Measurements from ENCODE around the gene FLNC. TPM values are rescaled to one million over a fixed set of nuclear protein-coding genes. Genes with fewer than 3 reads are reported as not detected.

The FLNC gene
- total RNA-seq, 4 donors from 2014 or later = 3.8 to 5.1 (median 4.3) TPM

DNA sequence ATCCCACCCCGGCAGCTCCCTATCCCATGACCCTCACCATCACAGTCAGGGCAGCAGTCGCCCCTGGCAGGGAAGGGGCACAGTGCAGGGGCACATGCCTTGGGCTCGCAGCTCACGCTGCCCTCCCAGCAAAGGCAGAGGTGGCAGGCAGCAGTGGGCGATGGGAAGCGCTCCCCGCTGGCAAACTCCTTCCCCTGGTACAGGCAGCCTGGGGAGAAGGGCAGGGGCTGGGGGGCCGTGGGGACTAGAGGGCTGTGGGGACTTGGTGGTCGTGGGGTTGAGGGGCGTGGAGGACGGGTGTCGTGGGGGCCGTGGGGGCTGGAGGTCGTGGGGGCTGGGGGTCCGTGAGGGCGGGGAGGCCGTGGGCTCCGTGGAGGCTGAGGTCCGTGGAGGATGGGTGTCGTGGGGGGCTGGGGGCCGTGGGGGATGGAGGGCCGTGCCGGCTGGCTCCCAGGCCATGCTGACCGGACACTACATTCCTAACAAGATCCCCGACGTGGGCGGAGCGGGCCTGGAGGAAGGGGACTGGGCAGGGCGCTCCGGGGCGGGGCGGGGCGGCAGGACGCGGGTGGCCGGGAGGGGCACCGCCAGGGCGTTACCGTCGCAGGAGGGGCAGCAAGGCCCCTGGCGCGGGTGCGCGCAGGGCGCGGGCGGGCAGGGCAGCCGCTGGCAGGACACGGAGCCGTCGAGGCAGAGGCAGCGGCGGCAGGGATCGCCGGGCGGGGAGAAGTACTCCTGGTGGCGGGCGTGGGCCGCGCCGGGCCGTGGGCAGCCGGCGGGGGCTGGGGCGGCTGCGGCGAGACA lies 60.3 kb downstream of the FLNC start:
- TF ChIP-seq POLR2AphosphoS5 (IDR thresholded peaks at IDR 0.05) (no peak), EP300 (IDR thresholded peaks at IDR 0.05) (no peak), POLR2A (IDR thresholded peaks at IDR 0.05) (no peak)
- TF ChIP-seq, protein P1, sequence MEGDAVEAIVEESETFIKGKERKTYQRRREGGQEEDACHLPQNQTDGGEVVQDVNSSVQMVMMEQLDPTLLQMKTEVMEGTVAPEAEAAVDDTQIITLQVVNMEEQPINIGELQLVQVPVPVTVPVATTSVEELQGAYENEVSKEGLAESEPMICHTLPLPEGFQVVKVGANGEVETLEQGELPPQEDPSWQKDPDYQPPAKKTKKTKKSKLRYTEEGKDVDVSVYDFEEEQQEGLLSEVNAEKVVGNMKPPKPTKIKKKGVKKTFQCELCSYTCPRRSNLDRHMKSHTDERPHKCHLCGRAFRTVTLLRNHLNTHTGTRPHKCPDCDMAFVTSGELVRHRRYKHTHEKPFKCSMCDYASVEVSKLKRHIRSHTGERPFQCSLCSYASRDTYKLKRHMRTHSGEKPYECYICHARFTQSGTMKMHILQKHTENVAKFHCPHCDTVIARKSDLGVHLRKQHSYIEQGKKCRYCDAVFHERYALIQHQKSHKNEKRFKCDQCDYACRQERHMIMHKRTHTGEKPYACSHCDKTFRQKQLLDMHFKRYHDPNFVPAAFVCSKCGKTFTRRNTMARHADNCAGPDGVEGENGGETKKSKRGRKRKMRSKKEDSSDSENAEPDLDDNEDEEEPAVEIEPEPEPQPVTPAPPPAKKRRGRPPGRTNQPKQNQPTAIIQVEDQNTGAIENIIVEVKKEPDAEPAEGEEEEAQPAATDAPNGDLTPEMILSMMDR (IDR thresholded peaks at IDR 0.05) = no peak
- Histone ChIP-seq H3K4me1 (peaks cover 19% of the 10 kb centered on the region), H3K27ac (no peak overlapping the region), H3K36me3 (no peaks in the 10 kb centered on the region), H3K27me3 (peaks cover 9% of the 10 kb centered on the region), H3K4me3 (peak overlapping the region; percentile 47), H3K9me3 (no peaks in the 10 kb centered on the region)
- WGBS = 29% methylated on average over 25 of the region's 67 CpGs
- peak; percentile 65 to 81 for DNase-seq (ENCODE audit: low spot score in 2 of 2)

DNA sequence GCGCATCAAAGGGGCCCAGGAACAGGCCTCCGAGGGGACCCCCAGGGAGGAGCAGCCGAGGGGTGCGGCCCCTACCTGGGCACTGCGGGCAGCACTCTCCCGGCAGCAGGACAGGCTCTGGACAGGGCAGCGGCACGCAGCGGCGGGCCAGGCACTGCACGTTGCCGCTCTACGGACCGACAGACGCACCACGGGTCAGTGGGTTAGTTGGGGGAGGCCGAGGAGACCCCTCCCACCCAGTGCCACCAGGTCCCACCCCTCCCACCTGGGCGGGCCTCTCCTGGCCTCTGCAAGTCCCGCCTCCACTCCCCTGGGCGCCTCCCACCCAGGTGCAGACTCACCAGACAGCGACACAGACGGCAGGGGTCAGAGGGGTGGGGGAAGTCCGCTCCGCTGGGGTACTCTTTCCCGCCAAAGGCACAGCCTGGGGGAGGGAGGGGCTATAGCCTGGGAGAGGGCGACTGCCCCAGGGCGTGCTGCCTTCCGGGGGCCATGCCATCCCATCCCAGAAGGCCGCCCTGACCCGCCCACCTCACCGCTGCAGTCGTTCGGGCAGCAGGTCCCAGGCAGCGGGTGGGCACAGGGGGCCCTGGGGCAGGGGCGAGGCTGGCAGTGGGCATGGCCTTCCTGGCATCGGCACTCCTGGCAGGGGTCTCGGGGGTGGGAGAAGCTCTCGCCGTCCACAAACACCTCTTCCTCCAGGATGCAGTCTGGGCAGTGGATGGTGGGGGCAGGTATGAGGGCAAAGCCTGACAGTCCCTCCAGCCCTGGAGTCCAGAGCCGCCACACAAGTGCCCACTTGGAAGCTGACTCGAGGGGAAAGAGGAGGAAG lies 61.1 kb downstream of the FLNC start:
- TF ChIP-seq, protein P1 (IDR thresholded peaks at IDR 0.05) = no peak
- no peak for TF ChIP-seq EP300 (IDR thresholded peaks at IDR 0.05)
- TF ChIP-seq POLR2A (IDR thresholded peaks at IDR 0.05) = no peak
- no peak for TF ChIP-seq POLR2AphosphoS5 (IDR thresholded peaks at IDR 0.05)
- H3K4me3 ChIP-seq = peak overlapping the region; percentile 47
- H3K27ac ChIP-seq = no peak overlapping the region
- WGBS = 76% methylated on average over 6 of the region's 41 CpGs
- peak in 1 of 2 donors; percentile 75 for DNase-seq (ENCODE audit: low spot score in 2 of 2)
- peaks cover 9% of the 10 kb centered on the region for H3K27me3 ChIP-seq
- H3K4me1 ChIP-seq = peaks cover 19% of the 10 kb centered on the region
- no peaks in the 10 kb centered on the region for H3K36me3 ChIP-seq
- H3K9me3 ChIP-seq = no peaks in the 10 kb centered on the region

DNA sequence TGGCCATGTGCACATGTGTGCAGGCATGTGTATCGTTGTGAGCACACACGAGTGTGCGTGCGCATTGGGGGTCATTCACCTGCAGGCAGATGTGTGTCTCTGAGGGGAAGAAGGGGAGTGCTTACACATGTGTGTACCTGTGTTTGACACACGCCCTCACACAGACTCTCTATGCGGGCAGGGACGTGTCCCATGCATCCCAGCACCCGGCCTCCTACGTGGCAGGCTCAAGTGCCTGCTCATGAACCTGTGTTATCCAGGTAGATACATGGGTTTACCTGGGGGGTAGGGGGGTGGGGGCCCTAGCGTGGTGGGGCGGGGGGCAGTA lies 61.7 kb downstream of the FLNC start:
- Histone ChIP-seq H3K9me3 (no peaks in the 10 kb centered on the region), H3K27ac (no peak overlapping the region), H3K4me1 (peaks cover 19% of the 10 kb centered on the region), H3K4me3 (no peak overlapping the region), H3K27me3 (peaks cover 9% of the 10 kb centered on the region), H3K36me3 (no peaks in the 10 kb centered on the region)
- no peak for DNase-seq (ENCODE audit: low spot score in 2 of 2)
- WGBS = 68% methylated on average over 7 of the region's 11 CpGs
- TF ChIP-seq POLR2A (IDR thresholded peaks at IDR 0.05) = no peak
- TF ChIP-seq, protein P1 (IDR thresholded peaks at IDR 0.05) = no peak
- no peak for TF ChIP-seq EP300 (IDR thresholded peaks at IDR 0.05)
- no peak for TF ChIP-seq POLR2AphosphoS5 (IDR thresholded peaks at IDR 0.05)

DNA sequence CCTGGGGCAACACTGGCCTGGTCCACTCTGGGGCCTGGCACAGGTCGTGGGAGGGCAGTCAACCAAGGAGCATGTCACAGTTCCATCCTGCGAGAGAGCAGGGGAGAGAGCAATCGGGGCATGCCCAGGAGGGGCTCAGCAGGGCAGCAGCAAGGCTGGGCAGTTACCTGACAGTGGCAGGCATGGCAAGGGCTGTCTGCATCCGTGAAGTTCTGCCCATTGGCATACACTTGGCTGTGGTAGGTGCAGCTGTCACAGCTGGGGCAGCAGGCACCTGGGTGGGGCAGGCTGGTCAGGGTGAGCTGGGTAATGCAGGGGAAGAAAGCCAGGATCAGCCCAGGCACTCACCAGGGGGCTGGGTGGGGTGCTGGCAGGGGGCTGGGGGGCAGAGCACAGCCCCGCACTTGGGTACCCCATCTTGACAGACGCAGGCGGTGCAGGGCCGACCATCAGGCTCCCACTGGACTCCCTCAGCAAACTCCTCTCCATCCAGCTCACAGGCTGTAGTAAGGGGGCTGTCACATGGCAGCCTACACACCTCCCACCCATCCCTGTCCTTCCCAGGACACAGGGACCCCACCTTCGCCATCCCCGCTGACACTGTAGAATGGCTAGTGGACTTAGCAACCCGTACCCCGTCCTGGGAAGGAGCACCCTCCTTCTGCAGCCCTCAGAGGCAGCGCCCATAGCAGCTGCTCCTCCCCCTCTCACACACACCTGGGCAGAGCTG lies 62.5 kb downstream of the FLNC start:
- Histone ChIP-seq H3K4me3 (no peak overlapping the region), H3K27me3 (peaks cover 9% of the 10 kb centered on the region), H3K36me3 (no peaks in the 10 kb centered on the region), H3K9me3 (no peaks in the 10 kb centered on the region), H3K27ac (no peak overlapping the region), H3K4me1 (peaks cover 19% of the 10 kb centered on the region)
- TF ChIP-seq, protein P1 (IDR thresholded peaks at IDR 0.05) = no peak
- no peak for TF ChIP-seq POLR2A (IDR thresholded peaks at IDR 0.05)
- TF ChIP-seq EP300 (IDR thresholded peaks at IDR 0.05) = no peak
- TF ChIP-seq POLR2AphosphoS5 (IDR thresholded peaks at IDR 0.05) = no peak
- peak in 1 of 2 donors; percentile 55 for DNase-seq (ENCODE audit: low spot score in 2 of 2)
- 79% methylated on average over 7 of the region's 13 CpGs for WGBS

Measured in suprapubic skin (tissue), 4 donors.